SK-N-MC (cell line): Measurements from ENCODE around the gene ERFL.

Source experiments
- EZH2 ChIP-seq: fragments of 200-600 bp; sonication (generic); IDR thresholded peaks from one replicate; pipeline ENCODE4 v1.6.1; 2017; ENCODE audit warnings: antibody characterized with exemption
- FOXP2 ChIP-seq: optimal IDR thresholded peaks from 2 replicates; pipeline ENCODE3; 2011; ENCODE audit warnings: mild to moderate bottlenecking, moderate library complexity; ENCODE audit not compliant: insufficient read depth; ENCODE audit errors: extremely low read length, control extremely low read depth
- POLR2AphosphoS5 ChIP-seq: IDR thresholded peaks from 2 replicates; pipeline ENCODE4 v1.6.1; 2012; ENCODE audit warnings: mild to moderate bottlenecking, low read depth, low read length, borderline replicate concordance

GRCh38 chr19:41862445-41862986, 65.7 kb downstream of the ERFL start:
- TF ChIP-seq EZH2 (no peak), FOXP2 (no peak), POLR2AphosphoS5 (no peak; the same call in 1 of the 2 replicates)
